Measurements from ENCODE around the gene ISY1. TPM values are rescaled to one million over a fixed set of nuclear protein-coding genes. Genes with fewer than 3 reads are reported as not detected.

The ISY1 gene
- total and polyA plus RNA-seq, 12 donors, result 15.9 to 35.4 (median 29.5) TPM

DNA sequence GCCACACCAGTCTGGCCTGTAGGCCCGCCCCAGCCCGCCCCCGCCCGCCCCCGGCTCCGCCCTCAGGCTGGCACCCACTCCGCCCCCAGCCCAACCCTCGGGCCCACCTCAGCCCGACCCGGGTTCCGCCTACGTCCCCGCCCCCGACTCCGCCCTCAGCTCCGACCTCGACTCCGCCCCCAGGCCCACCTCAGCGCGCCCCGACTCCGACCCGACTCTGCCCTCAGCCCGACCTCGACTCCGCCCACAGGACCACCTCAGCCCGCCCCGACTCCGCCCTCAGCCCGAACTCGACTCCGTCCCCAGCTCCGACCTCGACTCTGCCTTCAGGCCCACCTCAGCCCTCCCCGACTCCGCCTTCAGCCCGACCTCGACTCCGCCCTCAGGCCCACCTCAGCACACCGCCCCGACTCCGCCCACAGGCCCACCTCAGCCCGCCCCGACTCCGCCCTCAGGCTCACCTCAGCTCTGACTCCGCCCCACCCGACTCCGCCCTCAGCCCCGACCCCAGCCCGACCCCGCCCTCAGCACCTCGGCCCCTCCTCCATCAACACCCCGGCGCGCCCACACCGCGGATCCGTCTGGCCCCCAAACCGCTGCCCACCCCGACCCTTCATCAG is 39.0 kb downstream of the ISY1 start, which contains the start of gene RAB43:
RAB43 (minus strand) TSS at position 13 of the 620 bp plus-strand sequence. CDS start 315 bp downstream, outside the sequence.
- DNase-seq, result peak; percentile 89 to 91
- Histone ChIP-seq H3K27ac (peak within 1 kb of the TSS; percentile 85 to 98 (median 94)), H3K9me3 (no peaks in the 10 kb centered on the region), H3K4me3 (peak within 1 kb of the TSS; percentile 73 to 97 (median 90)), H3K36me3 (peaks cover 0 to 30% (median 3%) of the 10 kb centered on the region in 9 donors), H3K27me3 (no peaks in the 10 kb centered on the region), H3K4me1 (peaks cover 8 to 47% (median 26%) of the 10 kb centered on the region in 9 donors)
- intact Hi-C loops (cut with DNase I), result no loop called here
- WGBS, 2 donors, result 4 to 6% methylated on average over 39 to 60 of the region's 60 CpGs
- ATAC-seq, result peak; percentile 80 to 91 (median 88)
- TF ChIP-seq, protein P1, sequence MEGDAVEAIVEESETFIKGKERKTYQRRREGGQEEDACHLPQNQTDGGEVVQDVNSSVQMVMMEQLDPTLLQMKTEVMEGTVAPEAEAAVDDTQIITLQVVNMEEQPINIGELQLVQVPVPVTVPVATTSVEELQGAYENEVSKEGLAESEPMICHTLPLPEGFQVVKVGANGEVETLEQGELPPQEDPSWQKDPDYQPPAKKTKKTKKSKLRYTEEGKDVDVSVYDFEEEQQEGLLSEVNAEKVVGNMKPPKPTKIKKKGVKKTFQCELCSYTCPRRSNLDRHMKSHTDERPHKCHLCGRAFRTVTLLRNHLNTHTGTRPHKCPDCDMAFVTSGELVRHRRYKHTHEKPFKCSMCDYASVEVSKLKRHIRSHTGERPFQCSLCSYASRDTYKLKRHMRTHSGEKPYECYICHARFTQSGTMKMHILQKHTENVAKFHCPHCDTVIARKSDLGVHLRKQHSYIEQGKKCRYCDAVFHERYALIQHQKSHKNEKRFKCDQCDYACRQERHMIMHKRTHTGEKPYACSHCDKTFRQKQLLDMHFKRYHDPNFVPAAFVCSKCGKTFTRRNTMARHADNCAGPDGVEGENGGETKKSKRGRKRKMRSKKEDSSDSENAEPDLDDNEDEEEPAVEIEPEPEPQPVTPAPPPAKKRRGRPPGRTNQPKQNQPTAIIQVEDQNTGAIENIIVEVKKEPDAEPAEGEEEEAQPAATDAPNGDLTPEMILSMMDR (IDR thresholded peaks at IDR 0.05), result no peak

DNA sequence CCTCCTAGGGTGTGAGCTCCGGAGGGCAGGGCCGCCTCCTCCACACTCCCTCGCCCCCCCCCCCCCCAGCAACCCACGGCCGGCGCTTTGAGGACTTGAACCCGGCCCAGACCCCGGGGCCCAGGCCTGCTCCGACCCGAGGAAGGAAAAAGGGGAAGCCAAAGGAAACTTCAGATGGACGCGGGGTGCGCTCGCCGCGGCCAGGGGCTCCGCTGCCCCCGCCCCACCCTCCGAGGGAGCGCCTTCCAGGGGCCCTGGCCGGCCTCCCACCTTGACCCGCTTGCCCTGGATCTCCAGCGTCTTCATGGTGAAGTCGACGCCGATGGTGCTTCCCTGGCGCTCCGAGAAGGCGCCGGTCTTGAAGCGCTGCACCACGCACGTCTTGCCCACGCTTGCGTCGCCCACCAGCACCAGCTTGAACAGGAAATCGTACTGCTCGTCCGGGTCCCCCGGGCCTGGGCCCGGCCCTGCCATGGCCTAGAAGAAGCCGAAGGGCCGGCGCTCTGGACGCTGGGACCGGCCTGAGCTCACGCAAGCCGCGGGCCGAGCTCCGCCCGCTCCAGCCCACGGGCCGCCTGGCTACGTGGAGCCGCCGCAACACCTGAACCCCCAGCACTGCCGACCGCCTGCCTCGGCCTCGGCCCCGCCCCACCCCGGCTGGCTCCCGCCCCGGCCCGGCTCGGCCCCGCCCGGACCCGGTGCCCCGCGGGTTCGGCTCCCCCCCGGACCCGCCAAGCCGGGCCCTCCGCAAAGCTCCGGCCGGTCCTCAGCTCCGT is 39.7 kb downstream of the ISY1 start:
- DNase-seq, result no peak
- Histone ChIP-seq H3K36me3 (peaks cover 0 to 26% (median 3%) of the 10 kb centered on the region in 9 donors), H3K27me3 (no peaks in the 10 kb centered on the region), H3K4me1 (peaks cover 12 to 54% (median 33%) of the 10 kb centered on the region in 9 donors), H3K27ac (peak overlapping the region; percentile 85 to 98 (median 94)), H3K4me3 (peak overlapping the region; percentile 73 to 97 (median 90)), H3K9me3 (no peaks in the 10 kb centered on the region)
- intact Hi-C loops (cut with DNase I), result no loop called here
- ATAC-seq, result peak in 6 of 8 donors; percentile 4 to 18 (median 12)
- 0 to 1% methylated on average over 36 to 78 of the region's 80 CpGs for WGBS, 2 donors
- TF ChIP-seq, protein P1 (IDR thresholded peaks at IDR 0.05), result no peak

DNA sequence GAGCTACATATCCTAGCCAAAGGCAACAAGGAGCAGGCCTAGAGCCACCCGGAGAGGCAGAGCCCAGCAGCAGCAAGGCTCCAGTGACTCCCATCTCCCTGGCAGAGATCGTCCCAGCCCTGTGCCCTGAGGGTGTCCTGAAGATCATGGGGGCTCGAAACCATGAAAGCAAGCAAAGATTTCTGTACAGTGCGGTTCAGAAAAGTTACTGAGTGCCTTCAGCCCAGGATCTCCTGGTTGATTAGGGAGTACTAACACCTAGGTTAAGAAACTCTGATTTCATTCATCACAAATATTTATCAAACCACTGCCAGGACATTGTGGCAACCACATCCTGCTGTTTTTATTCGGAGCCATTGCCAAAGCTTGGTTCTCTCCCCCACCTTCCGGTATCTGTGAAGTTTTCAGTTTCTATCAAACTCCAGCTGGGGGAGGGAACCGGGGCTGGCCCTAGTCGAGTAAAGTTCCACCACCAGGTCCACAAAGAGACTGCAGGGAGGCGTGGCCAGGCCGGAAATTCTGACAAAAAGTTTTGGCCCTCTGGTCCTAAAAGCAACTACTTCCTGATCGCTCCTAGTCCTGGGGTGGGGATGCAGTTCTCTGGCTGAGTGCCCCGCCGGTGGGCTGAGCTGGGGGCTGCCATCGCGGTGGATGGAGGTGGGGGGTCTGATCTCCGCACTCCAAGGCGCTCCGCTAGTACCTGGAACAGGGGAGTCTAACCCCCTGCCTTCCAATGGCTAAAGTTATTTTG is 40.4 kb downstream of the ISY1 start:
- Histone ChIP-seq H3K9me3 (no peaks in the 10 kb centered on the region), H3K27ac (peak overlapping the region; percentile 85 to 98 (median 94)), H3K27me3 (no peaks in the 10 kb centered on the region), H3K36me3 (peaks cover 0 to 34% (median 3%) of the 10 kb centered on the region in 9 donors), H3K4me1 (peaks cover 12 to 60% (median 37%) of the 10 kb centered on the region in 9 donors), H3K4me3 (peak overlapping the region; percentile 73 to 97 (median 90))
- WGBS, 2 donors, result 3 to 5% methylated on average over 18 of the region's 18 CpGs
- peak; percentile 80 to 92 for DNase-seq
- TF ChIP-seq, protein P1 (IDR thresholded peaks at IDR 0.05), result peak in 6 of 9 donors; percentile 21 to 52 (median 44)
- ATAC-seq, result peak; percentile 54 to 83 (median 68)
- intact Hi-C loops (cut with DNase I), result no loop called here

Measured in heart right ventricle (tissue), 16 donors.